Peyer's patch (tissue), 4 donors: ENCODE measurements around the gene WDR18.
A peak's percentile ranks its signal among the peaks of the same experiment; 100 is the strongest.

Source experiments
- CTCF ChIP-seq, 6 experiments: fragments of 450-650 bp in 4 of 6; fragments of 200-600 bp in 2 of 6; sonication (generic) in 1 of 6; IDR thresholded peaks; one replicate each; pipeline ENCODE4 v1.5.1; 2017 to 2019; ENCODE audit warnings: antibody characterized with exemption in 6 of 6, mild to moderate bottlenecking in 3 of 6, moderate library complexity in 1 of 6
- POLR2A ChIP-seq, 2 donors: fragments of 450-650 bp; IDR thresholded peaks; one replicate each; pipeline ENCODE4 v1.5.1; 2017; ENCODE audit warnings: antibody characterized with exemption in 2 of 2, mild to moderate bottlenecking in 2 of 2, moderate library complexity in 2 of 2

- TF ChIP-seq POLR2A (IDR thresholded peaks at IDR 0.05) (peak; percentile 58 to 65), CTCF (IDR thresholded peaks at IDR 0.05) (no peak)
These were observed 42.0 kb downstream of the WDR18 start, which contains the start of gene CNN2 for GRCh38 chr19:1025960-1026782.
